HG02642 (cell line): ENCODE data around the gene PRKG1.
"Not testable (repeated sequence)": the region's sequence is repeated elsewhere in the genome, so short reads cannot be mapped to it uniquely, and the experiment has no call there.

Source experiments
- ATAC-seq: cut with Tn5 transposase; IDR thresholded peaks from one replicate; pipeline ENCODE4 v1.9.1; 2021; ENCODE audit warnings: mild to moderate bottlenecking; ENCODE audit not compliant: unreplicated experiment, poor library complexity

PRKG1 gene

GRCh38 chr10:51168086-51168815, 94.0 kb downstream of the PRKG1 start:
- ATAC-seq: no peak

GRCh38 chr10:51169111-51169510, 94.8 kb downstream of the PRKG1 start:
- ATAC-seq: no peak

- no peak for ATAC-seq
Observed at GRCh38 chr10:51170518-51171245, 96.4 kb downstream of the PRKG1 start.

GRCh38 chr10:51171946-51172345, 97.7 kb downstream of the PRKG1 start:
- ATAC-seq: no peak

- ATAC-seq: no peak
Observed at GRCh38 chr10:51176976-51177695, 102.8 kb downstream of the PRKG1 start.

- no peak for ATAC-seq
Observed at GRCh38 chr10:51178634-51179033, 104.3 kb downstream of the PRKG1 start.

GRCh38 chr10:51180141-51180540, 105.9 kb downstream of the PRKG1 start:
- no peak for ATAC-seq

GRCh38 chr10:51183783-51184182, 109.5 kb downstream of the PRKG1 start:
- no peak for ATAC-seq

GRCh38 chr10:51186361-51186760, 112.1 kb downstream of the PRKG1 start:
- no peak for ATAC-seq

GRCh38 chr10:51188008-51188407, 113.7 kb downstream of the PRKG1 start:
- no peak for ATAC-seq

GRCh38 chr10:51188866-51189265, 114.6 kb downstream of the PRKG1 start:
- ATAC-seq: no peak

GRCh38 chr10:51196508-51197175, 122.4 kb downstream of the PRKG1 start:
- ATAC-seq: no peak

- no peak for ATAC-seq
Observed at GRCh38 chr10:51198170-51198569, 123.9 kb downstream of the PRKG1 start.

- no peak for ATAC-seq
Observed at GRCh38 chr10:51201947-51202346, 127.7 kb downstream of the PRKG1 start.

- ATAC-seq: no peak
Observed at GRCh38 chr10:51203359-51203758, 129.1 kb downstream of the PRKG1 start.

GRCh38 chr10:51204066-51204465, 129.8 kb downstream of the PRKG1 start:
- no peak for ATAC-seq

GRCh38 chr10:51204701-51205100, 130.4 kb downstream of the PRKG1 start:
- no peak for ATAC-seq

GRCh38 chr10:51206500-51206899, 132.2 kb downstream of the PRKG1 start:
- ATAC-seq: no peak

GRCh38 chr10:51212937-51213336, 138.7 kb downstream of the PRKG1 start:
- ATAC-seq: not testable (repeated sequence)
